ENCODE data around the gene REELD1.

Gene REELD1

GRCh38 chr4:146186041-146186440 is 28.3 kb upstream of the REELD1 start:
- H3K4me3 ChIP-seq (ENCODE audit: low read depth in 1 of 2, low read length in 1 of 2), result no peak overlapping the region
- H3K27ac ChIP-seq, result no peak overlapping the region
- H3K27me3 ChIP-seq, result no peaks in the 10 kb centered on the region
- no peaks in the 10 kb centered on the region for H3K9me3 ChIP-seq
- no peaks in the 10 kb centered on the region for H3K4me1 ChIP-seq (ENCODE audit: control insufficient read depth in 1 of 2, insufficient read depth in 1 of 2, low read depth in 1 of 2, low read length in 1 of 2)
- H3K36me3 ChIP-seq, result peaks cover 62% of the 10 kb centered on the region
- no peak for TF ChIP-seq CTCF (IDR thresholded peaks at IDR 0.05)

GRCh38 chr4:146186596-146186995 is 27.7 kb upstream of the REELD1 start:
- no peak for TF ChIP-seq CTCF (IDR thresholded peaks at IDR 0.05)
- Histone ChIP-seq H3K27me3 (no peaks in the 10 kb centered on the region), H3K4me1 (ENCODE audit: control insufficient read depth in 1 of 2, insufficient read depth in 1 of 2, low read depth in 1 of 2, low read length in 1 of 2) (no peaks in the 10 kb centered on the region), H3K27ac (no peak overlapping the region), H3K36me3 (peaks cover 67% of the 10 kb centered on the region), H3K4me3 (ENCODE audit: low read depth in 1 of 2, low read length in 1 of 2) (no peak overlapping the region), H3K9me3 (no peaks in the 10 kb centered on the region)

- Histone ChIP-seq H3K36me3 (peaks cover 61% of the 10 kb centered on the region), H3K4me1 (ENCODE audit: control insufficient read depth in 1 of 2, insufficient read depth in 1 of 2, low read depth in 1 of 2, low read length in 1 of 2) (no peaks in the 10 kb centered on the region), H3K9me3 (no peaks in the 10 kb centered on the region), H3K27ac (no peak overlapping the region), H3K27me3 (no peaks in the 10 kb centered on the region), H3K4me3 (ENCODE audit: low read depth in 1 of 2, low read length in 1 of 2) (no peak overlapping the region)
- no peak for TF ChIP-seq CTCF (IDR thresholded peaks at IDR 0.05)
These were observed 23.9 kb upstream of the REELD1 start for GRCh38 chr4:146190456-146190855.

GRCh38 chr4:146191766-146192458 is 22.4 kb upstream of the REELD1 start:
- H3K9me3 ChIP-seq, result no peaks in the 10 kb centered on the region
- H3K27me3 ChIP-seq, result no peaks in the 10 kb centered on the region
- TF ChIP-seq CTCF (IDR thresholded peaks at IDR 0.05), result no peak
- no peak overlapping the region for H3K4me3 ChIP-seq (ENCODE audit: low read depth in 1 of 2, low read length in 1 of 2)
- H3K36me3 ChIP-seq, result peaks cover 55% of the 10 kb centered on the region
- H3K27ac ChIP-seq, result no peak overlapping the region
- no peaks in the 10 kb centered on the region for H3K4me1 ChIP-seq (ENCODE audit: control insufficient read depth in 1 of 2, insufficient read depth in 1 of 2, low read depth in 1 of 2, low read length in 1 of 2)

GRCh38 chr4:146193628-146194027 is 20.7 kb upstream of the REELD1 start:
- Histone ChIP-seq H3K36me3 (peaks cover 42% of the 10 kb centered on the region), H3K4me3 (ENCODE audit: low read depth in 1 of 2, low read length in 1 of 2) (no peak overlapping the region), H3K27ac (no peak overlapping the region), H3K27me3 (no peaks in the 10 kb centered on the region), H3K9me3 (no peaks in the 10 kb centered on the region), H3K4me1 (ENCODE audit: control insufficient read depth in 1 of 2, insufficient read depth in 1 of 2, low read depth in 1 of 2, low read length in 1 of 2) (no peaks in the 10 kb centered on the region)
- no peak for TF ChIP-seq CTCF (IDR thresholded peaks at IDR 0.05)
